HG03103 (cell line): ENCODE data around the gene CSRP2.

Source experiments
- ATAC-seq: cut with Tn5 transposase; IDR thresholded peaks from one replicate; pipeline ENCODE4 v1.9.1; 2021; ENCODE audit warnings: low read depth; ENCODE audit not compliant: unreplicated experiment

CSRP2 gene

GRCh38 chr12:76864791-76865400 is 13.9 kb downstream of the CSRP2 start:
- ATAC-seq: peak; percentile 59

DNA sequence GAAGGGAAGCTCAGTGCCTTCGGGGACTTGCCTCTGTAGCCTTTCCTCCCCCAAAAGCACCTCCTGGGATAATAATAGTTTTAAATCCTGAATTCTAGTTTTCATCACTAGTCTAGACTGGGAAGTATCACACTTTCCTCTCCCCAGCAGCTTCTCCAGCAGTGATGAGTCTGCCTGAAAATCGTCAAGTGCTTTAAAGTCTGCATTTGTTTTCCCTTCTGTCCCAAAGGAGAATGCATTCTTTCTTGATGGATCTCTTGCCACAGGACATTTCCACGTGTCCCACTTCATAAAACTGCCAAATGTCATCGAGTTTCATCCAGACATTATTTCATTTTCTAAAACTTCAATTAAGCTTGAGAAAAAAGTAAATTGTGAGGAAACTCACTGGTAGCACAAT is 15.0 kb downstream of the CSRP2 start:
- ATAC-seq: no peak

- no peak for ATAC-seq
These were observed 15.7 kb downstream of the CSRP2 start for GRCh38 chr12:76863005-76863670.

DNA sequence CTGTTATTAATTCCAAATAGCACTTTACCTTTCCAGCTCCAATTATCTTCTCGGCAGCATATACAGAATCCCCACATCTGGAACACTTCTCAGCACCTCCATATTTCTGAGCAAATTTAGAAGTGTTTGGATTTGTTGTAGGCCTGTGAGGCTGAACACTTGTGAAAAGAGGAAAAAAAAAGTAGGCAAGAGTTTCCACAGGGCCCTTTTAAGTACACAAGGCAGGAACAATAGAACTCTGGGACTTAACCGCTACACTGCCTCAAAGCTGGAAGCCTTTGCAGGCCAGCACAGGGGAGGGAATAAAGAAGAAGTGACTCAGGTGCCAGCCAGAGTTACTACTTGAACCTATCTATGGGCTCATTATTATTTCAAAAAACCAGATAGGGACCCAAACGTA is 18.6 kb downstream of the CSRP2 start:
- no peak for ATAC-seq

DNA sequence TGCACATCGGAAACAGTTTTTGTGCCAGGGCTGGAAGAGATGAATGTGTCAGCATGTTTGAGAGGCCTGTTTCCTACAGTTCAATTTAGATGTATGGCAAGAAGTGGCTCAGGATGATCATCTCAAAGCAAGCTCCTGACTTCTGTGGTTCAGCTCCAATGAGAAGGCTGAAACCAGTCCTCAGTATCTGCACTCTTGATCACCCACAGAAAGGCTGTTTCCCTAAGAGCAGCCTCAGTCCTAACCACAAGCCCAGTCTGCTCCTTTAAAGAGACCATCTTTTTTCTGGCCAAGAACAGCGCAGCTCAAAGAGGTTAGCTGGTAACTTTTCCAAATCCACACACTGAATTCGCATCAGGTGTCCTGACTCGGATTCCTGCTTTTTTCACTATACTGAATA is 19.2 kb downstream of the CSRP2 start:
- no peak for ATAC-seq

DNA sequence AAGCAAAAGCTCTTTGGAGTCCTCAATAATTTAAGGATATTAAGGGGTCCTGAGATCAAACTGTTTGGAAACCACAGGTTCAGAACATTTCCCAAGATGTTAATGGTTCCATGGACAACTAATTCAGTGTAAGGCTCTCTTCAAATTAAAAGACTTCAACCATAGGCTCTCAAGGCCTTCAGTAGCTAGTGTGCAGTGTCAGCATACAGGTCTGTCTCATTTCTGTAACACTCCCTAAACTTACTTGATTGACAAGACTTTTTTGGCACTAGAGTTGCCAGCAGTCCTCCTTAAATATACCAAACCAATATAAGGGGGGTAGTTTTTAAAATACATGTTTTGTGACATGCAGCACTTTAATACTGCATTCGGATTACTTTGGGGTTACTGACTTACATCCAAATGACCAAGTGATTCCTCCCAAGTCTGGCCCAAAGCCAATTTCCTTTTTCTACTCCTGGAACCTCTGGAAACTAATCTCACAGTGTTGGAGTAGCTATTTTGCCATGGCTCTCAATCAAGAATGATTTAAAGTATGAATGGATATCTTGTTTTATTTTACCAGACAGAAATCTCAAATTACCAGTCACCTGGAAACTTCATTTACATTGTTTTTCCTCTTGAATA is 22.7 kb downstream of the CSRP2 start:
- no peak for ATAC-seq

DNA sequence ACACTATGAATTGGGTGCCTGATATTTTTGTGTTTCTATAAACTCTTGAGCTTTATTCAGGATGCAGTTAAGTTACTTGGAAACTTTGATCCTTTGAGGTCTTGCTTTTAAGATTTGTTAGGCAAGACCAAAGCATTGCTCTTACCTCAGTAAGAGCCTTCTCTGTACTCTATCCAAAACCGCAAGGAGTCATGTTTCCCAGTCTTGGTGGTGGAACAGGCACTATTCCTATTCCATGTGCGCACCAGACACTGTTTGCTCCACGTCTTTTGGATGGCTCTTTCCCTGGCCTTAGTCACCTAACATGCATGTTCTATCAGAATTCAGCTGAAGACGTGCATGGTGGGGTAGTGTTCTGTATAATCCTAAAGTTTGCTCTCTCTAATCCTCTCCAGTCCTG is 23.5 kb downstream of the CSRP2 start:
- no peak for ATAC-seq

GRCh38 chr12:76852106-76852505 is 26.7 kb downstream of the CSRP2 start:
- ATAC-seq: no peak

DNA sequence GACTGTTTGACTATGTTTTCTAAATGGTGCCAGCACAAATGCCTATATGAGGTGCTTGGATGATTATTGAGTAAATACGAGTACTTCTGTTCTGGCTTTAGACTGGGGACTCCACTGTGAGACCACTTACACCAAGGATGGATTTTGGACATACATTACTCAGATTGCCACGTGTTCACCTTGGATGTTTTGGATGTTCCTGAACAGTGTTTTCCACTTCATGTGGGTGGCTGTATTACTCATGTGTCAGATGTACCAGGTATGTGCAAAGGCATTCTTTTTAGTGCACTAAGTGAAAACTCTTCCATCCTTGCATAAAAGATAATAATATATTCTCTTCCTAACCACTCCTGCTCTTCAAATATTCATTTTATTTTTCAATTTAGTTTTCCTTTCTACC is 30.7 kb downstream of the CSRP2 start:
- no peak for ATAC-seq

DNA sequence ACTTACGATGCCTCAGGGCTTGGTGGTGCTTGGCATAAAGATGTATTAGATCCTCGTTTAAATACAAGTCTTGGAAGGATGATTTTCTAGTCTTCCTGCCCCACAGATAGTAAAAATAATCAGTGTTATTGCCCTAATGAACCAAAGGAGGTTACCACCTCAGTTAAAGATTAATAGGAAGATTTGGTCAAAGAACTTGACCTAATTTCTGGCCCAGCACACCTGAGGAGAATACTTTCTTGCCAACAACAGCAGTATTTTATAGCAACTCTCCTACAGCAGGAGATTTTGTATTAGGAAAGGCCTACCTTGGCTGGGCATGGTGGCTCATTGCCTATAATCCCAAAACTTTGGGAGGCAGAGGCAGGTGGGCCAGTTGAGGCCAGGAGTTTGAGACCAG is 31.6 kb downstream of the CSRP2 start:
- ATAC-seq: no peak

GRCh38 chr12:76836633-76837032 is 42.2 kb downstream of the CSRP2 start:
- no peak for ATAC-seq

- ATAC-seq: no peak
These were observed 48.4 kb downstream of the CSRP2 start for GRCh38 chr12:76830436-76830835.

DNA sequence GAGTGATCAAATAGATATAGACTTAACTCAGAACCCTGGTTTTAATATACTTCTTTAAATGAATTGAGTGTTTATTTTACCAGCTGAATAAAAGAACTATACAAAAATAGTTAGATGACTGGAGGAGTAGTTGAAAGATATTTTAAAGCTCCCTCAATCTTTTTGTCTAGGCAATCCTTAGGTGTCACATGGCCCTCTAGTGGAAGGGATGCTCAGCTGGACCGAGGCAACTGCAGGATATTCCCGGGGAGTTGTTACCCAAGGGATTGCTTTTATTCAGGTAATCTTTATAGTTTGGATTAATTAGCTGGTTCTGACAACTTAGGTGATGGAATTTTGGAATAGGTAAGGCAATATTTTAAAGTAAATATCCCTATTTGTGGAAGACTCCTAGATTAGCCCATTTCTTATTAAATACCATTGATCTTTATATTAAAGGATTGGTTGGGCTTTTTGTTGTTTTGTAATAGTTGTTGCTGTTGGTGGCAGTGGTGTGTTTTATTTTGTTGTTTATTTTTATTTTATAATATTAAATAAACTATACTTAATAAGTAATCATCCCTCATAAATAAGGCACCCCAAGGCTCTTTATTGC is 57.8 kb downstream of the CSRP2 start:
- ATAC-seq: no peak

DNA sequence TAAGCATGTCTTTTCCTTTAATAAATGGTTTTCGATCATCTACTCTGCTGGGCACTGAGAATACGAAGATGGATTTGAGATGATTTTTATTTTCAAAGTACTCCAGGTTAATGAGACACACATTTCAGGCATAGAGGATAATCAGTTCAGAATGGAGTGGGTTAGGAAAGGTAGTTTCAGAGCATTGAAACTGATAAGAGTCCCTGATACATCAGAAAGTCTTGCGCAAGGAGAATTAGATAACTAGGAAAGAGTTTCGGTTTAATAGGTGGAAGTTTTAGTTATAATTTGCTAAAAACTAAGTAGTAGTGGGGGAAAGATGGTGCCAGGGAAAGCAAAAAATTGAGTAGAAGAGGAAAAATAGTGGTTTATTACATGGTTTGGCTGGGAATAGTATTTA is 64.8 kb downstream of the CSRP2 start:
- ATAC-seq: no peak

DNA sequence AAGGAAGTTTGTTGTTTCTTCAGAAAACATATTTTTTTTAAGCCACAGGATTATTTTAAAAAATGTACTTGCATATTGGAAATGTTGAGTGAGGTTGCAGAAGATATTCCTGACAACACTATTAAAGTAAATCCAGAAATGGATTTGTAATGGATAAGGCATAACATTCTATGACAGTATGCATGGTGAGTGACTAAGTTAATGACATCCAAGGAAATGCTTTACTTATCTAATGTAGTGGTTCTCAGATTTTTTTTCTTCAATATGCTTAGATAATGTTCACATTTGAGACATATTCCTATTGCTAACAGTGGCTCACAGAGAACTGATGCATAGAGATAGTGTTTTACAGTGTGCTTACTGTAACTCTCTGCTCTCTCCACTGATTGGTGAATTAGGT is 65.6 kb downstream of the CSRP2 start:
- no peak for ATAC-seq

DNA sequence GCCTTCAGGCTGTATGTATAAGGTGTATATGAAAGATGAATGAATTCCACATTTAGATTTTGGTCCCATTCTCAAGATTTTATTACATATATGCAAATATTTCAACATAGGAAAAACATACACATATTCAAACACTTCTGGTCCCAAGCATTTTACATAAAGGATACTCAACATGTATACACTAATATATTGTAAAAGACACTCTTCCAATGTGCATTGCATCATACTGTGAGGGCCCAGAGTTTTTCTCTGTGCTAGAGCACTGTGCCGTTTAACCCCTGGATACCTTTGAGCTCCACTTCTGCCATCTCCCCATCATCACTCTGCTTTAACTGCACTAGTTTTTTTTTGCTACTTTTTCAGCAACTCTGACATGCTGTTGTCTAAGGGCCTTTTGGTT is 66.8 kb downstream of the CSRP2 start:
- no peak for ATAC-seq

GRCh38 chr12:76810671-76811419 is 68.0 kb downstream of the CSRP2 start:
- no peak for ATAC-seq
